H1 (cell line): ENCODE measurements around the gene UIMC1. TPM values are rescaled to one million over a fixed set of nuclear protein-coding genes. Genes with fewer than 3 reads are reported as not detected.
A peak's percentile ranks its signal among the peaks of the same experiment; 100 is the strongest.

Source experiments
- CTCF ChIA-PET: fragments of 300-600 bp; sonication (Branson Sonifier 250); formaldehyde crosslinking; loops from one replicate; lab custom pipeline; 2021; ENCODE audit not compliant: partially characterized antibody; lab: Charles Lee
- POLR2A ChIA-PET: fragments of 300-600 bp; sonication (Branson Sonifier 250); formaldehyde crosslinking; loops from one replicate; lab custom pipeline; 2021; ENCODE audit warnings: inconsistent platforms; ENCODE audit not compliant: partially characterized antibody; lab: Charles Lee
- DNase-seq, 2 experiments: peaks; one replicate each; pipeline versions ENCODE4 v3.0.0 to v3.0.0-alpha.2; 2010 to 2022; ENCODE audit warnings: low spot score in 2 of 2, low read depth in 1 of 2, mixed read lengths in 1 of 2
- FAIRE-seq: peaks from 2 replicates; lab custom pipeline; 2011; peaks lifted over from hg19 to GRCh38; lab: Jason Lieb, UNC
- H2AFZ ChIP-seq: 2 replicates; pipeline ENCODE4 v1.8.1; 2012; ENCODE audit warnings: low read length, inconsistent platforms
- H2AK5ac ChIP-seq: 2 replicates; pipeline ENCODE4 v1.6.1; 2013; ENCODE audit warnings: low read depth, low read length
- H2BK120ac ChIP-seq: replicated peaks from 2 replicates; pipeline ENCODE3; 2013; ENCODE audit warnings: low read depth, low read length, inconsistent platforms
- H2BK12ac ChIP-seq: 2 replicates; pipeline ENCODE4 v1.6.1; 2013; ENCODE audit warnings: low read depth, low read length
- H2BK15ac ChIP-seq: 2 replicates; pipeline ENCODE4 v1.6.1; 2013; ENCODE audit warnings: low read length
- H2BK20ac ChIP-seq: 2 replicates; pipeline ENCODE4 v1.6.1; 2013; ENCODE audit warnings: low read length
- H2BK5ac ChIP-seq: 2 replicates; pipeline ENCODE4 v1.6.1; 2013; ENCODE audit warnings: low read depth, low read length
- H3K14ac ChIP-seq: 2 replicates; pipeline ENCODE4 v1.6.1; 2013; ENCODE audit warnings: inconsistent platforms; ENCODE audit not compliant: insufficient read length
- H3K18ac ChIP-seq: 2 replicates; pipeline ENCODE4 v1.6.1; 2013; ENCODE audit warnings: low read length; ENCODE audit errors: extremely low read depth
- H3K23ac ChIP-seq: 2 replicates; pipeline ENCODE4 v1.6.1; 2013; ENCODE audit warnings: inconsistent platforms; ENCODE audit not compliant: insufficient read length
- H3K23me2 ChIP-seq: 2 replicates; pipeline ENCODE4 v1.6.1; 2013; ENCODE audit warnings: low read depth, low read length
- H3K27ac ChIP-seq: 2 replicates; pipeline ENCODE4 v1.6.1; 2011; ENCODE audit warnings: low read depth, low read length, inconsistent platforms
- H3K27me3 ChIP-seq, 4 experiments: replicated peaks in 1 of 4; 1 replicate in 1 of 4; 2 replicates in 3 of 4; pipeline versions ENCODE4 v1.6.1 to v1.8.1; 2011 to 2013; ENCODE audit warnings: low read length in 3 of 4, mild to moderate bottlenecking in 3 of 4, inconsistent platforms in 2 of 4, mixed read lengths in 2 of 4, moderate library complexity in 1 of 4; ENCODE audit not compliant: control insufficient read depth in 3 of 4, insufficient read depth in 3 of 4; ENCODE audit errors: extremely low read depth in 1 of 4
- H3K36me3 ChIP-seq, 4 experiments: 2 replicates each; pipeline versions ENCODE4 v1.6.1 to v1.8.1; 2011 to 2013; ENCODE audit warnings: mild to moderate bottlenecking in 4 of 4, low read length in 3 of 4, moderate library complexity in 2 of 4, control low read depth in 1 of 4, inconsistent platforms in 1 of 4; ENCODE audit not compliant: insufficient read depth in 4 of 4, control insufficient read depth in 2 of 4
- H3K4ac ChIP-seq: replicated peaks from 2 replicates; pipeline ENCODE3; 2013; ENCODE audit warnings: low read length, low read depth, mixed read lengths, inconsistent platforms; ENCODE audit not compliant: insufficient read length
- H3K4me1 ChIP-seq, 4 experiments: replicated peaks in 1 of 4; 1 replicate in 1 of 4; 2 replicates in 3 of 4; pipeline versions ENCODE4 v1.6.1 to v1.8.1; 2011 to 2013; ENCODE audit warnings: low read length in 3 of 4, inconsistent platforms in 2 of 4, mixed read lengths in 1 of 4; ENCODE audit not compliant: insufficient read depth in 4 of 4, control insufficient read depth in 3 of 4
- H3K4me2 ChIP-seq, 2 experiments: 2 replicates each; pipeline versions ENCODE4 v1.6.1 to v1.8.1; 2011 to 2013; ENCODE audit warnings: low read depth in 2 of 2, low read length in 2 of 2, control low read depth in 1 of 2, inconsistent platforms in 1 of 2, mild to moderate bottlenecking in 1 of 2; ENCODE audit not compliant: insufficient read depth in 1 of 2
- H3K4me3 ChIP-seq, 4 experiments: fragments of 200-600, 300-600 bp in 1 of 4; sonication (generic), shearing (Covaris generic), sonication (Bioruptor Twin) in 1 of 4; 2 replicates each; pipeline versions ENCODE4 v1.5.1 to v1.8.1; 2011 to 2016; ENCODE audit warnings: low read length in 4 of 4, low read depth in 3 of 4, control low read depth in 2 of 4, inconsistent platforms in 2 of 4, mild to moderate bottlenecking in 2 of 4, mixed read lengths in 1 of 4, moderate library complexity in 1 of 4; ENCODE audit not compliant: insufficient read depth in 2 of 4; ENCODE audit errors: extremely low read depth in 1 of 4
- H3K56ac ChIP-seq: replicated peaks from 2 replicates; pipeline ENCODE3; 2013; ENCODE audit warnings: low read depth, mild to moderate bottlenecking, mixed read lengths, low read length, inconsistent platforms; ENCODE audit not compliant: insufficient read length
- H3K79me1 ChIP-seq: 2 replicates; pipeline ENCODE4 v1.6.1; 2013; ENCODE audit warnings: low read depth, low read length, control low read depth
- H3K79me2 ChIP-seq, 2 experiments: 2 replicates each; pipeline versions ENCODE4 v1.6.1 to v1.8.1; 2012 to 2013; ENCODE audit warnings: low read length in 2 of 2, mild to moderate bottlenecking in 2 of 2, inconsistent platforms in 1 of 2; ENCODE audit not compliant: insufficient read depth in 2 of 2, control insufficient read depth in 1 of 2
- H3K9ac ChIP-seq, 4 experiments: replicated peaks in 1 of 4; 1 replicate in 1 of 4; 2 replicates in 3 of 4; pipeline versions ENCODE4 v1.6.1 to v1.8.1; 2011 to 2013; ENCODE audit warnings: low read depth in 3 of 4, low read length in 3 of 4, control low read depth in 2 of 4, mild to moderate bottlenecking in 2 of 4, moderate library complexity in 2 of 4, inconsistent platforms in 1 of 4; ENCODE audit errors: extremely low read depth in 1 of 4
- H3K9me3 ChIP-seq, 2 experiments: 2 replicates each; pipeline versions ENCODE4 v1.6.1 to v1.8.1; 2012 to 2013; ENCODE audit warnings: mild to moderate bottlenecking in 2 of 2, moderate library complexity in 2 of 2, control low read depth in 1 of 2, inconsistent platforms in 1 of 2, low read depth in 1 of 2, low read length in 1 of 2, mixed read lengths in 1 of 2; ENCODE audit not compliant: insufficient read depth in 2 of 2
- H4K20me1 ChIP-seq, 2 experiments: replicated peaks in 1 of 2; 2 replicates each; pipeline versions ENCODE3 to v1.8.1; 2011 to 2013; ENCODE audit warnings: inconsistent platforms in 2 of 2, low read length in 2 of 2, mild to moderate bottlenecking in 1 of 2; ENCODE audit not compliant: insufficient read depth in 2 of 2, control insufficient read depth in 1 of 2
- H4K5ac ChIP-seq: 2 replicates; pipeline ENCODE4 v1.6.1; 2013; ENCODE audit warnings: low read length, low read depth, mixed read lengths, inconsistent platforms; ENCODE audit not compliant: insufficient read length
- H4K8ac ChIP-seq: 2 replicates; pipeline ENCODE4 v1.8.0; 2013; ENCODE audit warnings: mild to moderate bottlenecking, moderate library complexity, low read length, inconsistent platforms; ENCODE audit not compliant: insufficient read depth; ENCODE audit errors: extremely low read depth
- H4K91ac ChIP-seq: replicated peaks from 2 replicates; pipeline ENCODE3; 2013; ENCODE audit warnings: low read length, mixed read lengths, inconsistent platforms; ENCODE audit not compliant: insufficient read length
- ASH2L ChIP-seq: fragments of 200-600, 300-600 bp; sonication (generic); IDR thresholded peaks from one replicate; pipeline ENCODE4 v1.7.1; 2017; ENCODE audit warnings: low read length
- BRCA1 ChIP-seq: IDR thresholded peaks from 2 replicates; pipeline ENCODE4 v1.6.1; 2012; ENCODE audit warnings: low read depth, low read length, improper control_type of control experiment
- KDM4A ChIP-seq: IDR thresholded peaks from one replicate; pipeline ENCODE4 v1.7.1; 2012; ENCODE audit warnings: low read depth, mild to moderate bottlenecking, moderate library complexity, low read length, inconsistent platforms; ENCODE audit not compliant: severe bottlenecking
- RAD21 ChIP-seq, 2 experiments: IDR thresholded peaks in 1 of 2; conservative IDR thresholded peaks in 1 of 2; 2 replicates each; pipeline ENCODE4 v1.6.1; 2011; ENCODE audit warnings: low read depth in 2 of 2, low read length in 2 of 2, improper control_type of control experiment in 1 of 2, inconsistent platforms in 1 of 2, mild to moderate bottlenecking in 1 of 2, moderate library complexity in 1 of 2
- RXRA ChIP-seq: IDR thresholded peaks from 2 replicates; pipeline ENCODE4 v1.6.1; 2011; ENCODE audit warnings: low read depth, mild to moderate bottlenecking, low read length, moderate library complexity; ENCODE audit not compliant: insufficient read depth
- TAF7 ChIP-seq: optimal IDR thresholded peaks from 2 replicates; pipeline ENCODE3; 2011; ENCODE audit warnings: low read depth, mild to moderate bottlenecking, inconsistent platforms, low read length, moderate library complexity, borderline replicate concordance
- TBP ChIP-seq: IDR thresholded peaks from 2 replicates; pipeline ENCODE4 v1.6.1; 2011; ENCODE audit warnings: low read depth, low read length, improper control_type of control experiment
- YY1 ChIP-seq: IDR thresholded peaks from 2 replicates; pipeline ENCODE4 v1.6.1; 2011; ENCODE audit warnings: low read depth, mild to moderate bottlenecking, low read length
- WGBS, 2 experiments: shearing (Covaris generic) in 1 of 2; methylation state at CpG; one replicate each; pipeline versions ENCODE4 v1.1.6 to v1.1.7; 2013 to 2015; ENCODE audit warnings: low lambda C conversion rate in 2 of 2, mixed read lengths in 2 of 2, inconsistent platforms in 1 of 2, low coverage in 1 of 2, missing lambda C conversion rate in 1 of 2; ENCODE audit not compliant: insufficient replicate concordance in 2 of 2, insufficient coverage in 1 of 2, insufficient read length in 1 of 2; ENCODE audit errors: extremely low coverage in 1 of 2, missing lambda C conversion rate in 1 of 2; 5-methylcytosine and 5-hydroxymethylcytosine counted together
- polyA plus RNA-seq, 7 experiments: library from polyadenylated mRNA; depleted of rRNA in 3 of 7; stranded (reverse) in 5 of 7; unstranded in 2 of 7; fragments of >200 nt in 5 of 7; fragments of 200-250 nt in 2 of 7; gene quantifications; 1 replicate in 5 of 7; 2 replicates in 1 of 7; 4 replicates in 1 of 7; pipeline versions ENCODE4 v1.2.1 to v1.2.3, GENCODE V29; 2011 to 2013; ENCODE audit warnings: missing spikeins in 2 of 7, mixed read lengths in 2 of 7
- total RNA-seq: library from RNA; stranded (reverse); fragmentation: NEBNext Ultra II Directional; extraction: Animal tissue kit (Norgen Biotek cat#: 25700); gene quantifications from 2 replicates; pipeline ENCODE4 v1.2.1, GENCODE V29; 2021
- TF ChIP-seq, protein P1 (sequence below): IDR thresholded peaks from 2 replicates; pipeline ENCODE4 v1.6.1; 2011; ENCODE audit warnings: low read length, improper control_type of control experiment
- TF ChIP-seq, protein P2 (sequence below), 3 experiments: IDR thresholded peaks; 1 replicate in 2 of 3; 2 replicates in 1 of 3; pipeline versions ENCODE4 v1.5.1 to v1.6.1; 2011; ENCODE audit warnings: low read length in 3 of 3, mild to moderate bottlenecking in 3 of 3, inconsistent platforms in 2 of 3, low read depth in 1 of 3, moderate library complexity in 1 of 3; ENCODE audit not compliant: insufficient read depth in 1 of 3; ENCODE audit errors: control extremely low read depth in 1 of 3

UIMC1 gene
- total and polyA plus RNA-seq, 2 of the 8 experiments (the other 6 are each of a cell fraction or from before 2014, with no cell fraction given): 12.8 to 43.7 TPM

DNA sequence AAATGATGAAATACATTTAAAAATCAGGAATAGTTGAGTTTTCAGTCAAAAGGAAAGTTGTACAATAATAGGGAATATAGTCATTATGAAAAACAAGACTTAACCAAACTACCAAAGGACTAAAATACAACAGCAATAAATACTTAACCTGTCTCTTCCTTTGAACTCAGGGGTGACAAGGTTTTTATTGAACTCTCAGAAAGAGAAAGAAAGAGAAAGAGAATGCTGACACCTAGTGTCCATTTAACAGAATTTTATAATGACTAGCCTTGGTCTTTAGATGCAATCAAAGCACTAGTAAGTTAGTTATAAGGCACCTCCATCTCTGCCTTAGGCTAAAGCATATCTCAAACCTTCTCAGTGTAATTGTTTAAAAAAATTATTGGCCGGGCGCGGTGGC, 47.5 kb downstream of the UIMC1 start:
- H3K18ac ChIP-seq: no peak overlapping the region
- no peak for FAIRE-seq
- 76% methylated on average over 3 of the region's 3 CpGs; no CpG with 5 or more reads in 1 of the 2 experiments for WGBS, 2 experiments
- CTCF ChIA-PET: interaction anchor here (0.9 to 3.3 kb wide), 8 partner anchors 13 to 300 kb away, joined by 3 to 13 read pairs (median 4); no protein-coding TSS in a partner anchor
- H3K9me3 ChIP-seq: no peaks in the 10 kb centered on the region; a peak in 1 of 4 replicates
- no peak overlapping the region for H3K14ac ChIP-seq
- H3K4me2 ChIP-seq: no peak overlapping the region
- POLR2A ChIA-PET: interaction anchor here (0.7 to 0.8 kb wide), 2 partner anchors 11 to 40 kb away, joined by 3 to 4 read pairs; no protein-coding TSS in a partner anchor
- no peak overlapping the region for H4K8ac ChIP-seq
- no peak overlapping the region for H2AK5ac ChIP-seq
- no peak overlapping the region for H3K4me3 ChIP-seq
- no peaks in the 10 kb centered on the region for H3K27me3 ChIP-seq
- H3K23me2 ChIP-seq: no peaks in the 10 kb centered on the region
- no peak overlapping the region for H3K27ac ChIP-seq
- H4K5ac ChIP-seq: no peak overlapping the region
- H3K79me2 ChIP-seq: no peaks in the 10 kb centered on the region
- H4K20me1 ChIP-seq: no peaks in the 10 kb centered on the region
- no peak overlapping the region for H3K23ac ChIP-seq
- peaks cover 0 to 33% (median 2%) of the 10 kb centered on the region in 4 experiments; a peak in 4 of 8 replicates for H3K36me3 ChIP-seq
- no peak for DNase-seq
- no peak overlapping the region for H3K9ac ChIP-seq
- H3K4me1 ChIP-seq: no peaks in the 10 kb centered on the region
- no peak overlapping the region for H2BK120ac ChIP-seq
- no peak overlapping the region for H2BK15ac ChIP-seq
- H3K4ac ChIP-seq: no peak overlapping the region
- H4K91ac ChIP-seq: no peak overlapping the region
- no peak overlapping the region for H2BK5ac ChIP-seq
- H2BK20ac ChIP-seq: no peak overlapping the region
- no peak overlapping the region for H2BK12ac ChIP-seq
- H2AFZ ChIP-seq: no peak overlapping the region
- no peaks in the 10 kb centered on the region; the same call in 1 of the 2 replicates for H3K79me1 ChIP-seq
- no peak overlapping the region for H3K56ac ChIP-seq
- TF ChIP-seq TAF7 (no peak), KDM4A (no peak), RAD21 (IDR thresholded peaks at IDR 0.05 in 1 of 2, conservative IDR thresholded peaks at IDR 0.05 in 1 of 2; ENCODE audit: low read depth in 2 of 2, low read length in 2 of 2) (peak; percentile 70 to 72), RXRA (no peak), TBP (no peak), ASH2L (no peak), YY1 (no peak), BRCA1 (no peak)
- TF ChIP-seq, protein P1, sequence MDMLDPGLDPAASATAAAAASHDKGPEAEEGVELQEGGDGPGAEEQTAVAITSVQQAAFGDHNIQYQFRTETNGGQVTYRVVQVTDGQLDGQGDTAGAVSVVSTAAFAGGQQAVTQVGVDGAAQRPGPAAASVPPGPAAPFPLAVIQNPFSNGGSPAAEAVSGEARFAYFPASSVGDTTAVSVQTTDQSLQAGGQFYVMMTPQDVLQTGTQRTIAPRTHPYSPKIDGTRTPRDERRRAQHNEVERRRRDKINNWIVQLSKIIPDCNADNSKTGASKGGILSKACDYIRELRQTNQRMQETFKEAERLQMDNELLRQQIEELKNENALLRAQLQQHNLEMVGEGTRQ: no peak
- TF ChIP-seq, protein P2, sequence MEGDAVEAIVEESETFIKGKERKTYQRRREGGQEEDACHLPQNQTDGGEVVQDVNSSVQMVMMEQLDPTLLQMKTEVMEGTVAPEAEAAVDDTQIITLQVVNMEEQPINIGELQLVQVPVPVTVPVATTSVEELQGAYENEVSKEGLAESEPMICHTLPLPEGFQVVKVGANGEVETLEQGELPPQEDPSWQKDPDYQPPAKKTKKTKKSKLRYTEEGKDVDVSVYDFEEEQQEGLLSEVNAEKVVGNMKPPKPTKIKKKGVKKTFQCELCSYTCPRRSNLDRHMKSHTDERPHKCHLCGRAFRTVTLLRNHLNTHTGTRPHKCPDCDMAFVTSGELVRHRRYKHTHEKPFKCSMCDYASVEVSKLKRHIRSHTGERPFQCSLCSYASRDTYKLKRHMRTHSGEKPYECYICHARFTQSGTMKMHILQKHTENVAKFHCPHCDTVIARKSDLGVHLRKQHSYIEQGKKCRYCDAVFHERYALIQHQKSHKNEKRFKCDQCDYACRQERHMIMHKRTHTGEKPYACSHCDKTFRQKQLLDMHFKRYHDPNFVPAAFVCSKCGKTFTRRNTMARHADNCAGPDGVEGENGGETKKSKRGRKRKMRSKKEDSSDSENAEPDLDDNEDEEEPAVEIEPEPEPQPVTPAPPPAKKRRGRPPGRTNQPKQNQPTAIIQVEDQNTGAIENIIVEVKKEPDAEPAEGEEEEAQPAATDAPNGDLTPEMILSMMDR (IDR thresholded peaks at IDR 0.05; ENCODE audit: control extremely low read depth in 1 of 3, insufficient read depth in 1 of 3, low read depth in 1 of 3, low read length in 3 of 3): peak in 1 of 3 experiments; percentile 55; a peak in 2 of 4 replicates
